Common myeloid progenitor, CD34-positive (primary cell): ENCODE results near the gene PLXNA4.

Experiments used
- CTCF ChIA-PET: fragments of 350-600 bp; sonication (Branson Sonifier 250); formaldehyde crosslinking; loops from one replicate; lab custom pipeline; 2021; ENCODE audit warnings: antibody characterized with exemption; lab: Charles Lee
- POLR2A ChIA-PET: fragments of 350-600 bp; sonication (Branson Sonifier 250); formaldehyde crosslinking; loops from one replicate; lab custom pipeline; 2021; ENCODE audit warnings: antibody characterized with exemption; lab: Charles Lee
- DNase-seq, 3 donors: peaks; one replicate each; pipeline versions ENCODE4 v3.0.0 to v3.0.0-alpha.2; 2013
- H3K27ac ChIP-seq, 2 experiments: 1 replicate in 1 of 2; 2 replicates in 1 of 2; pipeline ENCODE4 v1.7.0; 2013; ENCODE audit warnings: inconsistent platforms in 2 of 2, low read length in 2 of 2, mild to moderate bottlenecking in 2 of 2, low read depth in 1 of 2, moderate library complexity in 1 of 2; ENCODE audit not compliant: severe bottlenecking in 2 of 2, insufficient read depth in 1 of 2, poor library complexity in 1 of 2
- H3K27me3 ChIP-seq, 5 experiments: replicated peaks in 2 of 5; 1 replicate in 3 of 5; 2 replicates in 2 of 5; pipeline versions ENCODE4 v1.6.1 to v1.7.0; 2013; ENCODE audit warnings: low read length in 4 of 5, mild to moderate bottlenecking in 2 of 5, moderate library complexity in 2 of 5, inconsistent platforms in 1 of 5; ENCODE audit not compliant: insufficient read depth in 5 of 5, control insufficient read depth in 4 of 5
- H3K36me3 ChIP-seq, 4 experiments: 1 replicate in 2 of 4; 2 replicates in 2 of 4; pipeline versions ENCODE4 v1.6.1 to v1.7.0; 2013; ENCODE audit warnings: low read length in 3 of 4, control low read depth in 1 of 4, mild to moderate bottlenecking in 1 of 4; ENCODE audit not compliant: control insufficient read depth in 4 of 4, insufficient read depth in 4 of 4
- H3K4me1 ChIP-seq, 4 experiments: 1 replicate in 3 of 4; 2 replicates in 1 of 4; pipeline versions ENCODE4 v1.6.1 to v1.7.1; 2013; ENCODE audit warnings: low read length in 3 of 4, mild to moderate bottlenecking in 3 of 4, control low read depth in 1 of 4, inconsistent platforms in 1 of 4, moderate library complexity in 1 of 4; ENCODE audit not compliant: control insufficient read depth in 4 of 4, insufficient read depth in 4 of 4; ENCODE audit errors: control extremely low read depth in 1 of 4
- H3K4me3 ChIP-seq, 7 experiments: 1 replicate in 4 of 7; 2 replicates in 3 of 7; pipeline versions ENCODE4 v1.5.1 to v1.7.0; 2013; ENCODE audit warnings: mild to moderate bottlenecking in 7 of 7, low read length in 6 of 7, moderate library complexity in 6 of 7, inconsistent platforms in 2 of 7, low read depth in 2 of 7, control low read depth in 1 of 7; ENCODE audit not compliant: insufficient read depth in 4 of 7, control insufficient read depth in 1 of 7; ENCODE audit errors: extremely low read depth in 1 of 7
- H3K9me3 ChIP-seq, 5 experiments: 1 replicate in 4 of 5; 2 replicates in 1 of 5; pipeline versions ENCODE4 v1.6.1 to v1.7.1; 2013; ENCODE audit warnings: low read length in 4 of 5, mild to moderate bottlenecking in 2 of 5, inconsistent platforms in 1 of 5, low read depth in 1 of 5, moderate library complexity in 1 of 5; ENCODE audit not compliant: control insufficient read depth in 4 of 5, insufficient read depth in 2 of 5; ENCODE audit errors: control extremely low read depth in 1 of 5
- WGBS: methylation state at CpG from one replicate; pipeline ENCODE4 v1.1.5; 2013; ENCODE audit not compliant: insufficient coverage; 5-methylcytosine and 5-hydroxymethylcytosine counted together

Gene PLXNA4

GRCh38 chr7:132511387-132511786 lies 64.9 kb downstream of the PLXNA4 start:
- DNase-seq = no peak
- CTCF ChIA-PET = interaction anchor here (1.1 to 1.4 kb wide), 2 partner anchors 9 to 15 kb away, joined by 3 to 4 read pairs; no protein-coding TSS in a partner anchor
- H3K36me3 ChIP-seq = no peaks in the 10 kb centered on the region
- H3K4me3 ChIP-seq = no peak overlapping the region
- H3K9me3 ChIP-seq = no peaks in the 10 kb centered on the region
- no peak overlapping the region for H3K27ac ChIP-seq
- no peaks in the 10 kb centered on the region for H3K27me3 ChIP-seq
- WGBS = 100% methylated on average over 3 of the region's 3 CpGs
- POLR2A ChIA-PET = no interaction called here
- peaks cover 0 to 11% (median 9%) of the 10 kb centered on the region in 4 experiments for H3K4me1 ChIP-seq

- POLR2A ChIA-PET = no interaction called here
- DNase-seq = peak in 2 of 3 donors; percentile 25 to 42
- CTCF ChIA-PET = interaction anchor here (2.4 kb wide), 1 partner anchor 8 kb away, joined by 8 read pairs; no protein-coding TSS in a partner anchor
- Histone ChIP-seq H3K27me3 (no peaks in the 10 kb centered on the region), H3K36me3 (no peaks in the 10 kb centered on the region), H3K9me3 (no peaks in the 10 kb centered on the region), H3K4me1 (peaks cover 0 to 11% (median 9%) of the 10 kb centered on the region in 4 experiments), H3K4me3 (no peak overlapping the region), H3K27ac (no peak overlapping the region)
- 53% methylated on average over 4 of the region's 4 CpGs for WGBS
Observed at GRCh38 chr7:132509643-132510042, 66.6 kb downstream of the PLXNA4 start.

GRCh38 chr7:132508724-132509353 lies 67.4 kb downstream of the PLXNA4 start:
- no peaks in the 10 kb centered on the region for H3K36me3 ChIP-seq
- ChIA-PET POLR2A (no interaction called here), CTCF (interaction anchor here (1.0 to 2.4 kb wide), 2 partner anchors 8 to 33 kb away, joined by 3 to 8 read pairs; no protein-coding TSS in a partner anchor)
- no peak overlapping the region for H3K27ac ChIP-seq
- H3K9me3 ChIP-seq = no peaks in the 10 kb centered on the region
- WGBS = 76% methylated on average over 4 of the region's 10 CpGs
- H3K4me1 ChIP-seq = peaks cover 0 to 11% (median 9%) of the 10 kb centered on the region in 4 experiments
- no peak overlapping the region for H3K4me3 ChIP-seq
- H3K27me3 ChIP-seq = no peaks in the 10 kb centered on the region
- no peak for DNase-seq

- H3K4me3 ChIP-seq = no peak overlapping the region
- no peaks in the 10 kb centered on the region for H3K36me3 ChIP-seq
- DNase-seq = no peak
- H3K9me3 ChIP-seq = no peaks in the 10 kb centered on the region
- CTCF ChIA-PET = interaction anchor here (1.0 kb wide), 1 partner anchor 13 kb away, joined by 3 read pairs; no protein-coding TSS in a partner anchor
- POLR2A ChIA-PET = no interaction called here
- no peak overlapping the region for H3K27ac ChIP-seq
- H3K4me1 ChIP-seq = peaks cover 0 to 11% (median 7%) of the 10 kb centered on the region in 4 experiments
- no peaks in the 10 kb centered on the region for H3K27me3 ChIP-seq
- WGBS = 94% methylated on average over 7 of the region's 11 CpGs
Observed at GRCh38 chr7:132504852-132505251, 71.4 kb downstream of the PLXNA4 start.

- H3K9me3 ChIP-seq = no peaks in the 10 kb centered on the region
- H3K36me3 ChIP-seq = no peaks in the 10 kb centered on the region
- H3K27ac ChIP-seq = no peak overlapping the region
- CTCF ChIA-PET = no interaction called here
- no peaks in the 10 kb centered on the region for H3K27me3 ChIP-seq
- POLR2A ChIA-PET = no interaction called here
- H3K4me3 ChIP-seq = no peak overlapping the region
- DNase-seq = no peak
- WGBS = 100% methylated on average over 2 of the region's 5 CpGs
- H3K4me1 ChIP-seq = peaks cover 0 to 6% (median under 1%) of the 10 kb centered on the region in 4 experiments
Observed at GRCh38 chr7:132504071-132504470, 72.2 kb downstream of the PLXNA4 start.

- ChIA-PET CTCF (no interaction called here), POLR2A (no interaction called here)
- no peak overlapping the region for H3K4me3 ChIP-seq
- H3K27me3 ChIP-seq = no peaks in the 10 kb centered on the region
- no peak overlapping the region for H3K27ac ChIP-seq
- no peaks in the 10 kb centered on the region for H3K9me3 ChIP-seq
- DNase-seq = no peak
- H3K36me3 ChIP-seq = no peaks in the 10 kb centered on the region
- no peaks in the 10 kb centered on the region for H3K4me1 ChIP-seq
Observed at GRCh38 chr7:132503415-132503814, 72.9 kb downstream of the PLXNA4 start.

GRCh38 chr7:132501956-132502355 lies 74.3 kb downstream of the PLXNA4 start:
- Histone ChIP-seq H3K27ac (no peak overlapping the region), H3K4me3 (no peak overlapping the region), H3K9me3 (no peaks in the 10 kb centered on the region), H3K4me1 (no peaks in the 10 kb centered on the region), H3K27me3 (no peaks in the 10 kb centered on the region), H3K36me3 (no peaks in the 10 kb centered on the region)
- no peak for DNase-seq
- WGBS = 74% methylated on average over 7 of the region's 7 CpGs
- ChIA-PET POLR2A (no interaction called here), CTCF (no interaction called here)
